ENCODE results near the gene FHOD1. TPM values are rescaled to one million over a fixed set of nuclear protein-coding genes. Genes with fewer than 3 reads are reported as not detected.

The FHOD1 gene
- total RNA-seq, 1 experiment from 2014 or later, result 58.2 TPM

DNA sequence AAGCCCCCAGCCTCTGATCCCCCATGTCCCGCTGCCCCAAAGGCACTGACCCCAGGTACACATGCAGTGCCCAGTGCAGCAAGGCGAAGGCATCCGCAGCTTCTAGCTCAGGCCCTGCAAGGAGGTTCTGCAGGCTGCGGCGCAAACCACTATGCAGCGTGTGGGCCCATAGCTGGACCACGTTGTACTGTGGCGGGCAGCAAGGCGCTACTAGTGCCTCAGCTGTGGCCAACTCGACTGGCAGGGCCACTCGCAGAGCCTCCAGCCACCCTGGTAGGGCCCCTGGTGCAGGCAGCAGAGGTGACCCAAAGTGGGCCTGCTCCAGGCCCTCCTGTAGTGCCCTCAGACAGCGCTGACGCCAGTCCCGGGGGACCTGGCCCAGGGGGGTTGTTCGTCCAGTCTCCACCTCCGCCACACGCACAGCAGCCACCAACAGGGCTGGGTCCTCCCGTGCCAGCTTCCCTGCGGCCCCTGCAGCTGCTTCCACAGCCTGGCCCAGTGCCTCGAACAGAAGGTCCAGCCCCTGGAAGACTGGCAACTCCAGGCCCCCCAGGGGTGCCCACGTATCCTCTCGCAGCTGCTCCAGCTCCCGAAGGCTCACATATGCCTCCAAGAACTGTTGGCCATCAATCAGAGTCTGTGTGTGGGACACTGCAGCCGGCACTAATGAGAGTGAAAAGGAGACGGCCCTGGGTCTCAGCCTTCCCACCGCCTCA is 59.9 kb downstream of the FHOD1 start:
- intact Hi-C loops (cut with micrococcal nuclease; ENCODE audit: unreplicated experiment), result no loop called here
- no peak overlapping the region for H2AFZ ChIP-seq
- no TSS peak for BruUV-seq (replicated peaks)

DNA sequence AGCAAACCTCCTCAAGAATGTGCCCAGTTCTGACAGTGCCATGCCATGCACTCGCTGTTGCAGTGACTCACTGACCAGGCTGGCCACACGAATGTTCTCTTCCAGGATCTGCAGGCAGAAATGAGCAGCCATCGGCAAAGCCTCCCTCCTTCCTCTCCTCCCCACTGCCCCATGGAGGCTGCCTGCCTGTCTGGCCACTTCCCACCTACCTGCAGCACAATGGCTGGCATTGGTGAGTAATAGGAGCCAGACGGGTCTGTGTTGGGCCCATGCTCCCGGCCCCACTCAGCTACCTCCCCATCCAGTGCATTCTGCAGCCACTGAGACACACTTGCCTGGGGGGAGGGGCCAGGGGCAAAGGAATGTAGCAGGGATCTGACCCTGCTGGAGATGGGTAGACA is 60.7 kb downstream of the FHOD1 start:
- peak overlapping the region; percentile 46 for H3K4me2 ChIP-seq
- peaks cover 40% of the 10 kb centered on the region for H3K4me1 ChIP-seq (replicated peaks; ENCODE audit: insufficient read depth)
- H4K20me1 ChIP-seq (ENCODE audit: insufficient read depth), result no peaks in the 10 kb centered on the region
- no peaks in the 10 kb centered on the region for H3K36me3 ChIP-seq (ENCODE audit: low read depth)
- CTCF ChIA-PET, result interaction anchor here (1.0 kb wide), 1 partner anchor 60 kb away, joined by 4 read pairs; no protein-coding TSS in a partner anchor
- no peaks in the 10 kb centered on the region for H3K9me2 ChIP-seq (ENCODE audit: insufficient read depth)
- no peak overlapping the region for H3K4me3 ChIP-seq
- peaks cover 16% of the 10 kb centered on the region for H3K79me2 ChIP-seq (ENCODE audit: low read depth)
- DNase-seq, result peak; percentile 57 to 65
- no peak overlapping the region for H3K27ac ChIP-seq
- H3K9me3 ChIP-seq (ENCODE audit: insufficient read depth, low read depth), result no peaks in the 10 kb centered on the region
- POLR2A ChIA-PET (ENCODE audit: unreplicated experiment), result interaction anchor here (0.6 kb wide), 1 partner anchor 8 kb away, joined by 3 read pairs; no protein-coding TSS in a partner anchor
- TF ChIP-seq, protein P1, sequence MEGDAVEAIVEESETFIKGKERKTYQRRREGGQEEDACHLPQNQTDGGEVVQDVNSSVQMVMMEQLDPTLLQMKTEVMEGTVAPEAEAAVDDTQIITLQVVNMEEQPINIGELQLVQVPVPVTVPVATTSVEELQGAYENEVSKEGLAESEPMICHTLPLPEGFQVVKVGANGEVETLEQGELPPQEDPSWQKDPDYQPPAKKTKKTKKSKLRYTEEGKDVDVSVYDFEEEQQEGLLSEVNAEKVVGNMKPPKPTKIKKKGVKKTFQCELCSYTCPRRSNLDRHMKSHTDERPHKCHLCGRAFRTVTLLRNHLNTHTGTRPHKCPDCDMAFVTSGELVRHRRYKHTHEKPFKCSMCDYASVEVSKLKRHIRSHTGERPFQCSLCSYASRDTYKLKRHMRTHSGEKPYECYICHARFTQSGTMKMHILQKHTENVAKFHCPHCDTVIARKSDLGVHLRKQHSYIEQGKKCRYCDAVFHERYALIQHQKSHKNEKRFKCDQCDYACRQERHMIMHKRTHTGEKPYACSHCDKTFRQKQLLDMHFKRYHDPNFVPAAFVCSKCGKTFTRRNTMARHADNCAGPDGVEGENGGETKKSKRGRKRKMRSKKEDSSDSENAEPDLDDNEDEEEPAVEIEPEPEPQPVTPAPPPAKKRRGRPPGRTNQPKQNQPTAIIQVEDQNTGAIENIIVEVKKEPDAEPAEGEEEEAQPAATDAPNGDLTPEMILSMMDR (conservative IDR thresholded peaks at IDR 0.05), result no peak
- no peak for TF ChIP-seq EZH2 (IDR thresholded peaks at IDR 0.05; ENCODE audit: low read depth)
- peaks cover 20% of the 10 kb centered on the region; the same call in 1 of the 2 replicates for H3F3A ChIP-seq (ENCODE audit: insufficient read depth, low read depth)
- no peaks in the 10 kb centered on the region for H3K27me3 ChIP-seq (ENCODE audit: insufficient read depth, low read depth)
- no peak overlapping the region for H2AFZ ChIP-seq
- intact Hi-C loops (cut with micrococcal nuclease; ENCODE audit: unreplicated experiment), result no loop called here
- no TSS peak for BruUV-seq (replicated peaks)

More for the DNA sequence above, 59.9 kb downstream of the FHOD1 start:
- Histone ChIP-seq H3F3A (ENCODE audit: insufficient read depth, low read depth) (peaks cover 20% of the 10 kb centered on the region; the same call in 1 of the 2 replicates), H4K20me1 (ENCODE audit: insufficient read depth) (no peaks in the 10 kb centered on the region), H3K27ac (no peak overlapping the region), H3K27me3 (ENCODE audit: insufficient read depth, low read depth) (no peaks in the 10 kb centered on the region), H3K36me3 (ENCODE audit: low read depth) (no peaks in the 10 kb centered on the region), H3K9me2 (ENCODE audit: insufficient read depth) (no peaks in the 10 kb centered on the region), H3K4me2 (peak overlapping the region; percentile 46), H3K4me3 (no peak overlapping the region), H3K79me2 (ENCODE audit: low read depth) (peaks cover 12% of the 10 kb centered on the region), H3K4me1 (replicated peaks; ENCODE audit: insufficient read depth) (peaks cover 40% of the 10 kb centered on the region), H3K9me3 (ENCODE audit: insufficient read depth, low read depth) (no peaks in the 10 kb centered on the region)
- POLR2A ChIA-PET (ENCODE audit: unreplicated experiment), result interaction anchor here (0.6 kb wide), 1 partner anchor 9 kb away, joined by 3 read pairs; no protein-coding TSS in a partner anchor
- DNase-seq, result no peak
- CTCF ChIA-PET, result interaction anchor here (1.0 kb wide), 1 partner anchor 60 kb away, joined by 4 read pairs; no protein-coding TSS in a partner anchor
- TF ChIP-seq, protein P1 (conservative IDR thresholded peaks at IDR 0.05), result no peak
- TF ChIP-seq EZH2 (IDR thresholded peaks at IDR 0.05; ENCODE audit: low read depth), result no peak

DNA sequence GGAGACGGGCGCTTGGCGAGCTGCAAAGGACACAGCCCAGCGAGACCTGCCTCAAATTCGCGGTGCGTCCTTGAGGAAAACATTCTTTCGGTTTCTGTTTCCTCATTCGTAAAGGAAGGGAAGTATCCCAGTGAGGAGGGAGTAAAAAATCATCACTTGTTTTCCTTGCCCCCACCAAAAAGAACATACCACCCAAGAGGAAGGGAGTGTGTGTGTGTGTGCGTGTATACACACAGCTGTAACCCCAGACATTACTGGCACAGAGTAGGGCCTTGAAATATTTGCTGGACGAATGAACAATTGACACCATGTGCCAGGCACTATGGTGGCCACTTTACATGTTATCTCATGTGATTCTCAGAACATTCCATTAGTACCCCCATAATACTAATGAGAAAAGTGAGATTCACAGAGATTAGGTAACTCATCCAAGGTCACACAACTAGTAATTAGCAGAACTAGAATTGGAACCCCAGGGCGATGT is 61.6 kb downstream of the FHOD1 start:
- H3K27ac ChIP-seq, result no peak overlapping the region
- TF ChIP-seq, protein P1 (conservative IDR thresholded peaks at IDR 0.05), result no peak
- TF ChIP-seq EZH2 (IDR thresholded peaks at IDR 0.05; ENCODE audit: low read depth), result no peak
- no peak for DNase-seq

More for the DNA sequence above, 61.6 kb downstream of the FHOD1 start:
- Histone ChIP-seq H3K4me3 (no peak overlapping the region), H3K36me3 (ENCODE audit: low read depth) (no peaks in the 10 kb centered on the region), H2AFZ (no peak overlapping the region), H3K27me3 (ENCODE audit: insufficient read depth, low read depth) (no peaks in the 10 kb centered on the region), H3K4me2 (0 out of 2 replicates have a peak overlapping the region, but pooled peaks have one; percentile 84), H4K20me1 (ENCODE audit: insufficient read depth) (no peaks in the 10 kb centered on the region), H3F3A (ENCODE audit: insufficient read depth, low read depth) (peaks cover 20% of the 10 kb centered on the region; the same call in 1 of the 2 replicates), H3K9me2 (ENCODE audit: insufficient read depth) (no peaks in the 10 kb centered on the region), H3K9me3 (ENCODE audit: insufficient read depth, low read depth) (no peaks in the 10 kb centered on the region), H3K4me1 (replicated peaks; ENCODE audit: insufficient read depth) (peaks cover 36% of the 10 kb centered on the region), H3K79me2 (ENCODE audit: low read depth) (peaks cover 16% of the 10 kb centered on the region)
- BruUV-seq (replicated peaks), result no TSS peak
- intact Hi-C loops (cut with micrococcal nuclease; ENCODE audit: unreplicated experiment), result loop anchor here (2.0 kb wide), 1 partner anchor 73 kb away; no protein-coding TSS in a partner anchor
- ChIA-PET POLR2A (ENCODE audit: unreplicated experiment) (no interaction called here), CTCF (interaction anchor here (1.2 kb wide), 1 partner anchor 168 kb away, joined by 4 read pairs; no protein-coding TSS in a partner anchor)

Data from PC-9 (cell line).